Activated naive CD8-positive, alpha-beta T cell treated with anti-CD3 and anti-CD28 coated beads for 36 hours (primary cell): ENCODE data around the gene ARL15. TPM values are rescaled to one million over a fixed set of nuclear protein-coding genes. Genes with fewer than 3 reads are reported as not detected.

Source experiments
- DNase-seq: peaks from one replicate; pipeline ENCODE4 v3.0.0; 2021
- H3K27ac Mint-ChIP-seq: one replicate; pipeline ENCODE4 v1.8.0; 2022; ENCODE audit warnings: mild to moderate bottlenecking, moderate library complexity, mixed read lengths
- H3K27me3 Mint-ChIP-seq: one replicate; pipeline ENCODE4 v1.8.0; 2022; ENCODE audit warnings: mild to moderate bottlenecking, mixed read lengths
- H3K36me3 Mint-ChIP-seq: one replicate; pipeline ENCODE4 v1.8.0; 2021; ENCODE audit warnings: mild to moderate bottlenecking, mixed read lengths
- H3K4me1 Mint-ChIP-seq: one replicate; pipeline ENCODE4 v1.8.0; 2021; ENCODE audit warnings: mixed read lengths
- H3K4me3 Mint-ChIP-seq: one replicate; pipeline ENCODE4 v1.8.0; 2022; ENCODE audit warnings: mild to moderate bottlenecking, moderate library complexity, mixed read lengths
- H3K9me3 Mint-ChIP-seq: one replicate; pipeline ENCODE4 v1.8.0; 2022; ENCODE audit warnings: mixed read lengths
- total RNA-seq, 2 experiments: library from RNA; stranded (reverse); gene quantifications; one replicate each; pipeline ENCODE4 v1.2.3, GENCODE V29; 2021

Gene ARL15
- total RNA-seq, 2 experiments from 2014 or later: 4.1 to 5.5 TPM

GRCh38 chr5:53936481-53937352, 373.7 kb downstream of the ARL15 start:
- H3K9me3 Mint-ChIP-seq: no peaks in the 10 kb centered on the region
- no peak overlapping the region for H3K4me3 Mint-ChIP-seq
- H3K27me3 Mint-ChIP-seq: no peaks in the 10 kb centered on the region
- no peaks in the 10 kb centered on the region for H3K4me1 Mint-ChIP-seq
- H3K27ac Mint-ChIP-seq: no peak overlapping the region
- peaks cover 4% of the 10 kb centered on the region for H3K36me3 Mint-ChIP-seq
- DNase-seq: no peak

DNA sequence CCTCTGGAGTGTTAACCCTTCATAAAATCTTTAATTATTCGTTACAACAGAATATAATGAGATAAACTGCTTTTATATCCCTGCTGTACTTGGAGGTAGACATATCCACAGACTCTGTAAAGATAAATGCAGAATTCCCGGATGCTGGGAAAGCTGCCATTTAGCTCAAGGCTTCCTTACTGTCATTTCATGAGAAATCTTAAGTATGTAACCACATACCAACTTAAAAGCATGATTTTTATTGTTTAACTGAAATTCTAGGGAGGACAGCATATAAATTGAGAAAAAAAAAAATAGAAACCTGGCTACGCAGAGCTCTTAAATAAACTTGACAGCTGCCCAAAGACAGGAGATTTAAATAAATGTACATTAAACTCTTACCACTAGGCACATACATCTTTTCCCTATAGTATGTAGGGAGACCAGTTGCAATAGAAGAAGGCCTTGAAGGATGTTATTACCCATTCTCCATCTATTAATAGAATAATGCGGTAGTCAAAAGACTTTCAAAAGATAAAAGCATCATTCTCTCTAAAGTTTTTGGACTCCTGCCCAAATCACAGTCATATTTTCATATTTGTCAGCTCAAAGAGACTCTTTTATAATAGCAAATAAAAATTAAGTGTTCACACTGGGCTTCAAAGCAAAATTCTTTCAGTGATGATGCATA, 376.1 kb downstream of the ARL15 start:
- Mint-ChIP-seq H3K36me3 (peaks cover 3% of the 10 kb centered on the region), H3K27ac (no peak overlapping the region), H3K4me3 (no peak overlapping the region), H3K4me1 (no peaks in the 10 kb centered on the region), H3K27me3 (no peaks in the 10 kb centered on the region), H3K9me3 (no peaks in the 10 kb centered on the region)
- DNase-seq: no peak

- Mint-ChIP-seq H3K9me3 (no peaks in the 10 kb centered on the region), H3K27me3 (no peaks in the 10 kb centered on the region), H3K4me1 (no peaks in the 10 kb centered on the region), H3K27ac (no peak overlapping the region), H3K4me3 (no peak overlapping the region), H3K36me3 (peaks cover 4% of the 10 kb centered on the region)
- no peak for DNase-seq
These were observed 378.0 kb downstream of the ARL15 start for GRCh38 chr5:53932351-53932750.

DNA sequence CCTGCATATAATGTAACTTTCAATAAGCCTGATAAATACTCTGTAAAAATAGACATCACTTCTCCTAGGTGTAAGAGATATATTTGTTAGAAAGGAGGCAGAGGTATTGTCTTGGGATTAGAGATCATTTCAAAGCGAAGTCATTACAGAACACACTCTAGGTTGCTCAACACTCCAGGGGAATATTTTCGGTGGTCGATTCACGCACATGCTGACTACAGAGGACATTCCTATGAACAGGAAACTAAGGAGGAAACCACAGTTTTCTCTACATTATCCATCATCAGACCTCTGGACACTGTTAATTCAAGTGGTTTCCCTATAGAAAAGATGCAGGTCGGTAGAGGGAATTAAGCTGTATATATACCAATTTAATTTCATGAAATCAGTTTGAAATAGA, 379.9 kb downstream of the ARL15 start:
- Mint-ChIP-seq H3K27me3 (no peaks in the 10 kb centered on the region), H3K36me3 (peaks cover 5% of the 10 kb centered on the region), H3K27ac (no peak overlapping the region), H3K4me1 (no peaks in the 10 kb centered on the region), H3K9me3 (no peaks in the 10 kb centered on the region), H3K4me3 (no peak overlapping the region)
- DNase-seq: no peak

GRCh38 chr5:53929570-53929969, 380.8 kb downstream of the ARL15 start:
- H3K4me1 Mint-ChIP-seq: no peaks in the 10 kb centered on the region
- DNase-seq: no peak
- no peak overlapping the region for H3K27ac Mint-ChIP-seq
- H3K36me3 Mint-ChIP-seq: peaks cover 5% of the 10 kb centered on the region
- H3K9me3 Mint-ChIP-seq: no peaks in the 10 kb centered on the region
- no peak overlapping the region for H3K4me3 Mint-ChIP-seq
- no peaks in the 10 kb centered on the region for H3K27me3 Mint-ChIP-seq

DNA sequence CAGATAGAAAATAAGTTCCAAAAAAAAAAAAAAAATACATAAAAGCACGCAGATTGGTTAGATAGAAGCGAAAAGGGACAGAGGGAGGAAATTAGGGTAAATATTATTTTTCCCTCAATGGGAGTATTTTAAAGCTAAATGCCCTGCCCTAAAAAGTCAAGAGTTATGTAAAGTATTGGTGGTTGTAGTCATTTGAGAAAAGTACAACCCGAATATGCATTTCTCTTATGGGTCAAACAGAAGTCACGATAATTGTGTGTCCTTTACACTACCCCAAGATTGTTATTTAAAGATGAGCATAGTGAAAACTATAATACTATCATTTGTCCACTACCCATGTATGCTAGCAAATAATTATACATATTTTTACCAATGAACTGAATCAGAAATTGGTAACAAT, 381.2 kb downstream of the ARL15 start:
- H3K27me3 Mint-ChIP-seq: no peaks in the 10 kb centered on the region
- H3K9me3 Mint-ChIP-seq: no peaks in the 10 kb centered on the region
- H3K36me3 Mint-ChIP-seq: peaks cover 5% of the 10 kb centered on the region
- no peak for DNase-seq
- H3K4me1 Mint-ChIP-seq: no peaks in the 10 kb centered on the region
- no peak overlapping the region for H3K27ac Mint-ChIP-seq
- H3K4me3 Mint-ChIP-seq: no peak overlapping the region

DNA sequence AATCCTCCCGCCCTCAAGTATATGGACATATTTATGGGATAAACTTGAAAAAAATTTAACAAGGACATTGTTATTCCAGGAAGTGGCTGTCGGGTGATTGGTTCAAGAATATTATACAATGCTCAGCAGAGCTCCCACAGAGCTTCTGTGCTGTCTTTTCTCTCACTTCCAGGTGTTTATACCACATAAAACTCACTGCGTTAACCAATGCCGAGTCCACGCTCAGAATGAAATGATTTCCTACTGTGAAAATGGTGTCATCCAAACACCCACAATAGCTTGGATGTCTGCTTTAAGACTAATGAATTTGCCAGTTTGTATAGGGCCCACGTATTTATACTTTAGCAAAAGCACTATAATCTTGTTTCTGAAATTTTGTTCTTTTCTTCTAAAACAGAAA, 381.7 kb downstream of the ARL15 start:
- no peaks in the 10 kb centered on the region for H3K9me3 Mint-ChIP-seq
- DNase-seq: no peak
- no peak overlapping the region for H3K4me3 Mint-ChIP-seq
- no peaks in the 10 kb centered on the region for H3K4me1 Mint-ChIP-seq
- H3K27me3 Mint-ChIP-seq: no peaks in the 10 kb centered on the region
- no peak overlapping the region for H3K27ac Mint-ChIP-seq
- H3K36me3 Mint-ChIP-seq: peaks cover 5% of the 10 kb centered on the region

DNA sequence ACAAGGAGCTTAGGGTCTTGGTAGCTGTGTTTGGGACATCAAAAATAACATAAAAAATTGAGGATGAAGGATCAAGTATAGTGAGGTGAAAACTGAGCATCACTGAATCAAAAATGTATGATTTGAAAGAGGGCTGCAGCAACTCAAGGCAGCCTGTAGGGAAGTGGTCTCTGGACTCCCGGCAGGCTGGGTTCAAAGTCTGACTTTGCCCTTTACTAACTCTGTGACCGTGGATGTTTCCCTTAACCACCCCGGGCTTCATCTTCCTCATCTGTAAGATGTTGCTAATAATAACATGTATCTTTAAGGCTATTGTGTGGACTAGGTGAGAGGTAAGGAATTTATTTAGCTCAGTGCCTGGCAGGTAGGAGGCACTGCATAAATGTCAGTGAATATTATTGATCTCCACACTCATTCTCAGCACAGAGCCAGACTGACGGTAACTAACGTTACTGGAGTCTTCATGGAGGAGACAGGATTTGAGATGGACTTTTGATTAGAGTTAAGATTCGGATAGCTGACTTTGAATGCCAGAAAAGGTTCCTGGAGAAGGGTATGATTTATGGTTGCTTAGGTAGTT, 382.6 kb downstream of the ARL15 start:
- H3K27me3 Mint-ChIP-seq: no peaks in the 10 kb centered on the region
- H3K36me3 Mint-ChIP-seq: peaks cover 5% of the 10 kb centered on the region
- DNase-seq: no peak
- no peak overlapping the region for H3K27ac Mint-ChIP-seq
- no peak overlapping the region for H3K4me3 Mint-ChIP-seq
- no peaks in the 10 kb centered on the region for H3K9me3 Mint-ChIP-seq
- H3K4me1 Mint-ChIP-seq: no peaks in the 10 kb centered on the region

GRCh38 chr5:53926026-53926425, 384.3 kb downstream of the ARL15 start:
- no peak for DNase-seq
- Mint-ChIP-seq H3K36me3 (peaks cover 5% of the 10 kb centered on the region), H3K4me1 (peaks cover 1% of the 10 kb centered on the region), H3K27me3 (no peaks in the 10 kb centered on the region), H3K9me3 (no peaks in the 10 kb centered on the region), H3K4me3 (no peak overlapping the region), H3K27ac (no peak overlapping the region)

DNA sequence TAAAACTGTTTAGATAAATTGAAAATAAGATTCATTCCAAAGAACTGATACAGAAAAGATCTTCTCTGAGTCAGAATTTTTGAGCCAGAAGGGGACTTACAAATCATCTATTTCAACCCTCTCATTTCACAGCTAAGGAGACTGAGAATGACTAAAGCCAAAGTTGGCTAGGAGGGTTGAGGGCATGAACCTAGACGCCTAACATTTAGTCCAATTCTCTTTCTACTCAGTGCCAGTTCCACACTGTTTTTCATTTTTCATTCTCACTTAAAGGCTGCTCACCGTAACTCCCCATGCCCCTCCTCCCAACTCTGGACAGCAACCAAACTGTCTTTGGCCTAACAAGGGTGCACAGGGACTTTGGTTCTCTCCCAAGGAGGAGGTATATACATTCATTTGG, 386.0 kb downstream of the ARL15 start:
- Mint-ChIP-seq H3K4me3 (no peak overlapping the region), H3K27me3 (no peaks in the 10 kb centered on the region), H3K36me3 (peaks cover 5% of the 10 kb centered on the region), H3K27ac (no peak overlapping the region), H3K9me3 (no peaks in the 10 kb centered on the region), H3K4me1 (peaks cover 1% of the 10 kb centered on the region)
- no peak for DNase-seq

DNA sequence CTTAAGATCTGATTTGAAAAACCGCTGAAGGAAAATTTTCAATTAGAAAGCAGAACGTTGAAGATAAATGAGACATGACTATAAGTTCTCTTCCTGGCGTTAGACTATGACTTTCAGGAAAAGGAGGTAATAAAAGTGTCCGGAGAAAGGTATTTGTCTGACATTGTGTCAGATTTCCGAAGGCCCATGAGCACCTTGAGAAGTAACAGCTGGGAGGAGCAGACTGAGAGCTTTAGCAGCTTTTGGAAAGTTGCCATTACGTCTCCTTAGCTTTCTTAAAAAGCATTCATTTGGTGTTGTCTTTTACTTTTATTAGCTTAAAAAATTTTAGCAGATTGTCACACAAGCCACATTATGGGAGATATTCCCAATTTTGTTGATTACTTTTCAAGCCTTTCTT, 386.4 kb downstream of the ARL15 start:
- H3K36me3 Mint-ChIP-seq: peaks cover 5% of the 10 kb centered on the region
- H3K27me3 Mint-ChIP-seq: no peaks in the 10 kb centered on the region
- peaks cover 1% of the 10 kb centered on the region for H3K4me1 Mint-ChIP-seq
- no peak for DNase-seq
- no peaks in the 10 kb centered on the region for H3K9me3 Mint-ChIP-seq
- H3K4me3 Mint-ChIP-seq: no peak overlapping the region
- H3K27ac Mint-ChIP-seq: no peak overlapping the region

- H3K4me3 Mint-ChIP-seq: no peak overlapping the region
- H3K27ac Mint-ChIP-seq: no peak overlapping the region
- H3K36me3 Mint-ChIP-seq: peaks cover 2% of the 10 kb centered on the region
- no peaks in the 10 kb centered on the region for H3K9me3 Mint-ChIP-seq
- no peaks in the 10 kb centered on the region for H3K27me3 Mint-ChIP-seq
- peaks cover 1% of the 10 kb centered on the region for H3K4me1 Mint-ChIP-seq
- DNase-seq: no peak
These were observed 387.6 kb downstream of the ARL15 start for GRCh38 chr5:53922508-53923498.

DNA sequence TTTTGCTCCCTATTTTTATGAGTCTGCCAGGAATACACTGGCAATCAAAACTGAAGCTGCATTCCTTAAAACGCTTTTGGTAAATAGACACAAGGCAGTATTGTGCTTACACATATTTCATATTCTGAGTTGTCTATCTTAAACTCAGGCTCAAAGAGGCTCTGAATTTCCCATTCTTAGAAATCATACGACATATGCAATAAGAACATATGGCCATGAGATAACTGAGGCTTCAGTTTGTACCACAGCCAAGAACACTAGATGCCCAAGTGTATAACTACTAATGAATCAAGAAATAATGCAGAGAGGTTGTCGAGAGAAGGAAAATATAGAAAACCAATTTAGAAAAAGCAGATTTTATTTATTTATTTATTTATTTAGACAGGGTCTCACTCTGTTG, 392.5 kb downstream of the ARL15 start:
- H3K36me3 Mint-ChIP-seq: no peaks in the 10 kb centered on the region
- H3K4me1 Mint-ChIP-seq: peaks cover 1% of the 10 kb centered on the region
- no peak for DNase-seq
- H3K9me3 Mint-ChIP-seq: no peaks in the 10 kb centered on the region
- H3K4me3 Mint-ChIP-seq: no peak overlapping the region
- H3K27ac Mint-ChIP-seq: no peak overlapping the region
- H3K27me3 Mint-ChIP-seq: no peaks in the 10 kb centered on the region

GRCh38 chr5:53917095-53917494, 393.3 kb downstream of the ARL15 start:
- H3K9me3 Mint-ChIP-seq: no peaks in the 10 kb centered on the region
- H3K27me3 Mint-ChIP-seq: no peaks in the 10 kb centered on the region
- H3K36me3 Mint-ChIP-seq: no peaks in the 10 kb centered on the region
- DNase-seq: no peak
- H3K27ac Mint-ChIP-seq: no peak overlapping the region
- no peaks in the 10 kb centered on the region for H3K4me1 Mint-ChIP-seq
- H3K4me3 Mint-ChIP-seq: no peak overlapping the region

GRCh38 chr5:53915120-53915519, 395.3 kb downstream of the ARL15 start:
- H3K36me3 Mint-ChIP-seq: no peaks in the 10 kb centered on the region
- no peaks in the 10 kb centered on the region for H3K9me3 Mint-ChIP-seq
- no peak overlapping the region for H3K4me3 Mint-ChIP-seq
- H3K27me3 Mint-ChIP-seq: no peaks in the 10 kb centered on the region
- H3K4me1 Mint-ChIP-seq: no peaks in the 10 kb centered on the region
- DNase-seq: no peak
- no peak overlapping the region for H3K27ac Mint-ChIP-seq
